Fibroblast of lung (primary cell): Measurements from ENCODE around the gene TNIK. TPM values are rescaled to one million over a fixed set of nuclear protein-coding genes. Genes with fewer than 3 reads are reported as not detected.
"Not testable (repeated sequence)": the region's sequence is repeated elsewhere in the genome, so short reads cannot be mapped to it uniquely, and the experiment has no call there.

Source experiments
- DNase-seq, 2 donors: peaks; one replicate each; pipeline versions ENCODE4 v3.0.0 to v3.0.0-alpha.2; 2010; ENCODE audit warnings: low read depth in 2 of 2
- H2AFZ ChIP-seq: 2 replicates; pipeline ENCODE4 v1.5.1; 2012; ENCODE audit warnings: low read length, control low read depth, inconsistent platforms
- H3K27ac ChIP-seq: 2 replicates; pipeline ENCODE4 v1.5.1; 2011; ENCODE audit warnings: low read length, control low read depth; ENCODE audit not compliant: insufficient read depth
- H3K27me3 ChIP-seq: 2 replicates; pipeline ENCODE4 v1.5.1; 2011; ENCODE audit warnings: mild to moderate bottlenecking, low read length; ENCODE audit not compliant: control insufficient read depth, insufficient read depth
- H3K36me3 ChIP-seq: 2 replicates; pipeline ENCODE4 v1.5.1; 2011; ENCODE audit warnings: low read length; ENCODE audit not compliant: control insufficient read depth, insufficient read depth
- H3K4me1 ChIP-seq: 2 replicates; pipeline ENCODE4 v1.5.1; 2011; ENCODE audit warnings: low read length; ENCODE audit not compliant: control insufficient read depth, insufficient read depth; ENCODE audit errors: extremely low read depth
- H3K4me2 ChIP-seq: 2 replicates; pipeline ENCODE4 v1.5.1; 2011; ENCODE audit warnings: low read length, control low read depth; ENCODE audit not compliant: insufficient read depth; ENCODE audit errors: extremely low read depth
- H3K4me3 ChIP-seq, 4 experiments: fragments of 200-600 bp in 1 of 4; sonication (generic) in 1 of 4; replicated peaks in 1 of 4; 2 replicates each; pipeline ENCODE4 v1.5.1; 2011 to 2016; ENCODE audit warnings: low read length in 4 of 4, low read depth in 3 of 4, mild to moderate bottlenecking in 3 of 4, control low read depth in 2 of 4, inconsistent platforms in 1 of 4, mixed read lengths in 1 of 4; ENCODE audit not compliant: insufficient read depth in 1 of 4; ENCODE audit errors: control extremely low read depth in 1 of 4
- H3K79me2 ChIP-seq: 2 replicates; pipeline ENCODE4 v1.5.1; 2012; ENCODE audit warnings: mild to moderate bottlenecking, low read length, inconsistent platforms; ENCODE audit not compliant: control insufficient read depth, insufficient read depth
- H3K9ac ChIP-seq: 2 replicates; pipeline ENCODE4 v1.5.1; 2011; ENCODE audit warnings: mild to moderate bottlenecking, low read length, control low read depth; ENCODE audit not compliant: insufficient read depth
- H3K9me3 ChIP-seq: 2 replicates; pipeline ENCODE4 v1.5.1; 2012; ENCODE audit warnings: low read depth, low read length; ENCODE audit not compliant: control insufficient read depth, insufficient read depth
- H4K20me1 ChIP-seq: 2 replicates; pipeline ENCODE4 v1.5.1; 2011; ENCODE audit warnings: low read length; ENCODE audit not compliant: control insufficient read depth, insufficient read depth; ENCODE audit errors: extremely low read depth
- CTCF ChIP-seq, 2 donors: IDR thresholded peaks in 1 of 2; conservative IDR thresholded peaks in 1 of 2; 1 replicate in 1 of 2; 2 replicates in 1 of 2; pipeline ENCODE4 v1.5.1; 2011 to 2012; ENCODE audit warnings: low read length in 2 of 2, control low read depth in 1 of 2, inconsistent platforms in 1 of 2, low read depth in 1 of 2, mild to moderate bottlenecking in 1 of 2
- EZH2 ChIP-seq: IDR thresholded peaks from 2 replicates; pipeline ENCODE4 v1.5.1; 2012; ENCODE audit warnings: low read length, control low read depth, mild to moderate bottlenecking; ENCODE audit errors: missing control alignments
- polyA plus RNA-seq, 2 donors: library from polyadenylated mRNA; depleted of rRNA in 1 of 2; stranded (reverse) in 1 of 2; unstranded in 1 of 2; fragments of >200 nt; gene quantifications; 2 replicates each; pipeline ENCODE4 v1.2.1, GENCODE V29; 2011 to 2012; ENCODE audit warnings: missing spikeins in 1 of 2
- total RNA-seq: library from RNA; depleted of rRNA; stranded (reverse); fragments of >200 nt; gene quantifications from 2 replicates; pipeline ENCODE4 v1.2.1, GENCODE V29; 2014

Gene TNIK
- total and polyA plus RNA-seq, 2 donors (not counting 1 experiment from before 2014, with no cell fraction given) = 13.8 to 39.3 TPM

- no peak for DNase-seq
- Histone ChIP-seq H3K36me3 (no peaks in the 10 kb centered on the region), H3K9me3 (no peaks in the 10 kb centered on the region), H2AFZ (no peak overlapping the region), H3K4me3 (no peak overlapping the region), H3K27ac (no peak overlapping the region), H4K20me1 (no peaks in the 10 kb centered on the region), H3K27me3 (no peaks in the 10 kb centered on the region), H3K9ac (no peak overlapping the region), H3K4me1 (peaks cover 9% of the 10 kb centered on the region), H3K4me2 (no peak overlapping the region), H3K79me2 (peaks cover 11% of the 10 kb centered on the region)
- TF ChIP-seq CTCF (conservative IDR thresholded peaks at IDR 0.05 in 1 of 2, IDR thresholded peaks at IDR 0.05 in 1 of 2; ENCODE audit: low read depth in 1 of 2, low read length in 2 of 2) = no peak
Observed at GRCh38 chr3:171307988-171308387, 152.2 kb downstream of the TNIK start.

- peaks cover 9% of the 10 kb centered on the region for H3K4me1 ChIP-seq
- no peak overlapping the region for H2AFZ ChIP-seq
- no peak overlapping the region for H3K4me3 ChIP-seq
- no peaks in the 10 kb centered on the region for H3K27me3 ChIP-seq
- no peak overlapping the region for H3K9ac ChIP-seq
- peaks cover 11% of the 10 kb centered on the region for H3K79me2 ChIP-seq
- DNase-seq = peak in 1 of 2 donors; percentile 49
- peak overlapping the region; percentile 55 for H3K4me2 ChIP-seq
- TF ChIP-seq EZH2 (no peak), CTCF (conservative IDR thresholded peaks at IDR 0.05 in 1 of 2, IDR thresholded peaks at IDR 0.05 in 1 of 2; ENCODE audit: low read depth in 1 of 2, low read length in 2 of 2) (no peak)
- H4K20me1 ChIP-seq = no peaks in the 10 kb centered on the region
- no peaks in the 10 kb centered on the region for H3K9me3 ChIP-seq
- H3K27ac ChIP-seq = peak overlapping the region; percentile 37
- H3K36me3 ChIP-seq = no peaks in the 10 kb centered on the region
Observed at GRCh38 chr3:171307046-171307585, 153.1 kb downstream of the TNIK start.

- H3K4me3 ChIP-seq = peak overlapping the region in 1 of 4 experiments; percentile 19
- H2AFZ ChIP-seq = no peak overlapping the region
- no peaks in the 10 kb centered on the region for H3K36me3 ChIP-seq
- H4K20me1 ChIP-seq = no peaks in the 10 kb centered on the region
- no peaks in the 10 kb centered on the region for H3K9me3 ChIP-seq
- no peaks in the 10 kb centered on the region for H3K27me3 ChIP-seq
- TF ChIP-seq CTCF (conservative IDR thresholded peaks at IDR 0.05 in 1 of 2, IDR thresholded peaks at IDR 0.05 in 1 of 2; ENCODE audit: low read depth in 1 of 2, low read length in 2 of 2) (no peak), EZH2 (no peak)
- H3K27ac ChIP-seq = peak overlapping the region; percentile 37
- peak; percentile 98 to 99 for DNase-seq
- peaks cover 9% of the 10 kb centered on the region for H3K4me1 ChIP-seq
- H3K9ac ChIP-seq = no peak overlapping the region
- peak overlapping the region; percentile 55 for H3K4me2 ChIP-seq
- H3K79me2 ChIP-seq = peaks cover 11% of the 10 kb centered on the region
Observed at GRCh38 chr3:171306631-171307030, 153.6 kb downstream of the TNIK start.

- not testable (repeated sequence) for H3K4me1 ChIP-seq, H2AFZ ChIP-seq, H3K36me3 ChIP-seq, H3K27me3 ChIP-seq, H3K4me2 ChIP-seq, DNase-seq, H3K9ac ChIP-seq, H4K20me1 ChIP-seq, H3K9me3 ChIP-seq, H3K4me3 ChIP-seq
- Histone ChIP-seq H3K79me2 (peaks cover 11% of the 10 kb centered on the region), H3K27ac (peak overlapping the region; percentile 37)
Observed at GRCh38 chr3:171305823-171306222, 154.4 kb downstream of the TNIK start.

- H3K79me2 ChIP-seq = peaks cover 11% of the 10 kb centered on the region
- H3K27me3 ChIP-seq, H2AFZ ChIP-seq, H3K36me3 ChIP-seq, H3K9ac ChIP-seq, H3K9me3 ChIP-seq, H3K4me1 ChIP-seq, H4K20me1 ChIP-seq, H3K27ac ChIP-seq, H3K4me3 ChIP-seq, DNase-seq, H3K4me2 ChIP-seq: not testable (repeated sequence)
Observed at GRCh38 chr3:171304498-171304897, 155.7 kb downstream of the TNIK start.
